GM18861 (cell line): Measurements from ENCODE around the gene PRR36.
A peak's percentile ranks its signal among the peaks of the same experiment; 100 is the strongest.
"Not testable (repeated sequence)": the region's sequence is repeated elsewhere in the genome, so short reads cannot be mapped to it uniquely, and the experiment has no call there.

Experiments used
- ATAC-seq: cut with Tn5 transposase; IDR thresholded peaks from one replicate; pipeline ENCODE4 v1.9.1; 2021; ENCODE audit not compliant: unreplicated experiment

The PRR36 gene

DNA sequence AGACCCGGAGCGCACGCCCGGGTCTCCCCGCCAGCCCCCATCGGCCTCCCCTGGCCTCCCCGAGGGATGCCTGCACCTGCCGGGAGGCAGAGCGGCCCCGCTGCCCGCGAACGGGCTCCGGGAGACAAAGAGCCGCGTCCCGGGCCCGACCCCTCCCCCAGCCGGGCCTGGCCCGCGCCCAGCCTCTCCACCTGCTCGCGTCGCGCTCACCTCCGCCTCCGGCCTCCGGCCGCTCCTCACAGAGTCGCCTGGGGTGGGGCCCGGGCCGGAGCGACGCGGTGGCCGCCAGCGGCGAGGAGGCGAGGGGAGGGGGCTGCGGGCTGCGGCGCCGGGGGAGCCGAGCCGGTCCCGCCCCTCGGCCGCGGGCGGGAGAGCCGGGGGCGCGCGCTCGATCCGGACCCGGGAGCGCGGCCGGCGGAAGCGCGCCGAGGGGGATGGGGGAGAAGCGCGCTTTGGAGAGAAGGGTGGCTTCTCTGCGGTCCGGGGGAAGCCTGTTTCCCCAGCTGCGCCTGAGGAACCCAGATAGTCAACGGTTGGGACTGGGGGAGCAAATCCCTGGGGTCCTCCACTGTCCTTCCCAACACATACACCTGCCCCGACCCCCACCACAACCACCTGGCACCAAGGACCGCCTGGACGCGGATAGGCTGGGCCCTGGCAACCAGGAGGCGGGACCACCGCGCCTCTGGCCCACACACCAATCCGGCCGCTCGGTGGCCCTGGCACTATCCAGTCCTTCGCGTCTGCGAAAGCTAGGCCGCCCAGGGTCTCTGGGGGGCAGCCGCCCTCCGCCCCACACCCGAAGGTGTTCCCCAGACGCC lies at the start of gene PRR36:
Gene PRR36, minus strand, starts transcription at position 315 of the 821 bp plus-strand sequence. CDS start 701 bp downstream, outside the sequence.
- no peak for ATAC-seq

GRCh38 chr19:7923295-7924191 lies 49.4 kb upstream of the PRR36 start:
- ATAC-seq: no peak

- no peak for ATAC-seq
Observed at GRCh38 chr19:7922836-7923195, 48.6 kb upstream of the PRR36 start.

DNA sequence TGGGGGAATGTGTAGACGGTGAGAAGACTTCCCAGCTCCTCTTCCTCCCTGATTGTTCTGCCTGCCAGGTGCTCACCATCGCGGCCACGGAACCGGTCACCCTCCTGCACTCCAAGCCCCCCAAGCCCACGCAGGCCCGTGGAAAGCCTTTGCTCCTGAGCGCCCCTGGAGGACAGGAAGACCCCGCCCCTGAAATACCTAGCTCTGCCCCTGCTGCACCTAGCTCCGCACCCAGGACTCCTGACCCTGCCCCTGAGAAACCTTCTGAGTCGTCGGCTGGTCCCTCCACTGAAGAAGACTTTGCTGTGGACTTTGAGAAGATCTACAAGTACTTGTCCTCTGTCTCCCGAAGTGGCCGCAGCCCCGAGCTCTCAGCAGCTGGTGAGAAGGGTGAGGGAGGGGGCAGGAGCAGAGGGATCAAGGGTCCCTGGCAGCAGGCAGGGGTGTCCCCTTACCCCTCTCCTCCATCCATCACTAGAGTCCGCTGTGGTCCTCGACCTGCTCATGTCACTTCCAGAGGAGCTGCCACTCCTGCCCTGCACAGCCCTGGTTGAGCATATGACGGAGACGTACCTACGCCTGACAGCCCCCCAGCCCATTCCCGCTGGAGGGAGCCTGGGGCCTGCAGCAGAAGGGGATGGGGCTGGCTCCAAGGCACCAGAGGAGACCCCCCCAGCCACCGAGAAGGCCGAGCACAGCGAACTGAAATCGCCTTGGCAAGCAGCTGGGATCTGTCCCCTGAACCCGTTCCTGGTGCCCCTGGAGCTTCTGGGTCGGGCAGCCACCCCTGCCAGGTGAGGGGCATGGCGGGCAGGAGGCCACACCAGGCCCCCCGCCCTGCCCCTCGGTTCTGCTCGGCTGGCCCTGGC lies 48.0 kb upstream of the PRR36 start:
- no peak for ATAC-seq

DNA sequence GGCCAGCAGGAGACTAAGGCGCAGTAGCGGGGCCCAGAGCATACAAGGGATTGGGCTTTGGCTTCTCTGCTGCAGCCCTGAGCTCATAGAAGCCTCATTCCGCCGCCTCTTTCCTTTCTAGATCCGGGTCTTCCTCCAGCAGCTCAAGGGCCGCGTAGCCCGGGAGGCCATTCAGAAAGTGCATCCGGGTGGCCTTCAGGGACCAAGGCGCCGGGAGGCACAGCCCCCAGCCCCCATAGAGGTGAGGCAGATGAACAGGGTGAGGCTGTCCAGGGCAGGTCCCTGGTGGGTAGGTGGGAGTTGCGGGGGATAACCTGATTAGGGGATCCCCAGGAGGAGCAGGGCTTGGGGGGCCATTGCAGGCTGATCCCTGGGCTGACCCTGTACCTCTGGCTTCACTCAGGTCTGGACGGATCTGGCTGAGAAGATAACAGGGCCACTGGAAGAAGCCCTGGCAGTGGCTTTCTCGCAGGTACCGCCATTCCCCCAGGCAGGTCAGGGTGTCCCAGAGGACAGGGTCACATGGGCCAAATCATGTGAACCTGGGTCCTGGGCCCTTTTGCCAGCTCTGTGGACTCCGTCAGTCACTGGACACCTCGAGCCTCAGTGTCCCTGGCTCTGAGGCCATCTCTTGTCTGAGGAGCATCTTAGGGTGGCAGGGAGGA lies 47.2 kb upstream of the PRR36 start:
- ATAC-seq: no peak

GRCh38 chr19:7920519-7921301 lies 46.5 kb upstream of the PRR36 start:
- ATAC-seq: peak; percentile 26

DNA sequence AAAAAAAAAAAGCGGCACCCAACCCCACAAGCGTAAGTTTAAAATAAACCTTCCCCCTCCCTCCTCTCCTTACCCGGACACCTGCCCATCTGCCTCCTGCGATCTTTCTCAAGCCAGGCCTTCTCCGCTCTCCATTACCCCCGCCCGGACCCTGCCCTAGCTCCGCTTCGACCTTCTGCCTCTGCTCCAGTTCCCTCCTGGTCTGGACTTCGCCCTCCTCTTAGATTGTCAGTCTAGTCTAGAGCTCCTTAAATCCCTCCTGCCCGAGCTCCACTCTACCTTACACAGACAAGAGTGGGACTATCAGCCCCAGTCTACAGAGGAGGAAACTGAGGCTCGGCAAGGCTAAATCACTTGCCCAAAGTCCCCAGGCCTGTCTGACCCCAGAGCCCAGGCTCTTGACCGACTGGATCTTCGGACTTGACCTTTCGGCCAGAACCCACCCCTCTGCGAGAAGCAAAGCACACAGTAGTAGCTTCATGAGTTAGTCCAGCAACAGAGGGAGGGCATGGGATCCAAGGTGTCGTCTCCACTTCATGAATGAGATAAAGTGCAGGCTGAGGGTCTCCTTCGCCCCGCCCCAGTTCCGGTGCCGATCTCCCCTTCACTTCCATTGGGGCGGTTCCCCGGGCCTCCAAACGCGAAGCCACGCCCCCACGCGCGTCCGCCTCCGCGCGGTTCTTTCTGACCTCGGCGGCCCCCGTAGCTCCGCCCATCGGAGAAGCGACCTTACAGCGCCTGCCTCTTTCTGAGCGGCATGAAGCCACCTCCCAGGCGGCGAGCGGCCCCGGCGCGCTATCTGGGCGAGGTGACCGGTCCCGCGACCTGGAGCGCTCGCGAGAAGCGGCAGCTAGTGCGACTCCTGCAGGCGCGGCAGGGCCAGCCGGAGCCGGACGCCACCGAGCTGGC lies 45.7 kb upstream of the PRR36 start, which contains the start of gene SNAPC2:
Gene SNAPC2, plus strand, starts transcription at position 729 of the 909 bp plus-strand sequence. Its CDS starts 29 bp downstream, at position 758.
- peak; percentile 54 for ATAC-seq

DNA sequence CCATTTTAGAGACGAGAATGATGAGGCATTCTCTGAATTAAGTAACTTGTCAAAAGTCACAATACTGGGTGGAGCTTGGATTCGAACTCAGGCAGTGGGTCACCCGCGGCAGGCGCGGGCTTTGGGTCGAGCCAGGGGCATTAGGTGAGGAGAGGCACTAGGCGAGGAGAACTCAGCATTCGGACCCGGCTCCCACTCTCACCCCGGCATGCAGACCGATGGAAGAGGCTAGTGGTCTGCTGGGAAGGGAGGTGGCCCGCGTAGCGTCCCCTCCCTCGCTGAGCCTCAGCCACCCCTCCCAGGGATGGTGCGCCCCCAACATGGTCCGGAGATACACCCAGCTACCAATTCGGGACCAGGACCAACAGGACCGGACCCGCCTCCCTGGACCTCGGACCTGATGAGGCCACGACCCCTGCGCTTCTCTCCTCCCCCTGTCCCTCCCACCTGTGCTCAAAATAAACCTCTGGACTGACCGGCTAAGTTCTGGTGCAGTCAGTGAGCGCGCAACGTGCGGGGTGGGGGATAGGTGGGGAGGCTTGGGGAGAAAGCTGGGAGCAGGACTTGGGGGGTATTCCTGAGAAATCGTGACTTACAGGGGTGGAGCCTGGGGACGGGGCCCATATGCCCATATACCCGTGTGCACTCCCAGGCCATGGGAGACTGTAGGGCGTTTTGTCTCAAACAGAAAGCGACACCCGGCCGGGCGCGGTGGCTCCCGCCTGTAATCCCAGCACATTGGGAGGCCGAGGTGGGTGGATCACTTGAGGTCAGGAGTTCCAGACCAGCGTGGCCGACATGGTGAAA lies 44.6 kb upstream of the PRR36 start:
- no peak for ATAC-seq

DNA sequence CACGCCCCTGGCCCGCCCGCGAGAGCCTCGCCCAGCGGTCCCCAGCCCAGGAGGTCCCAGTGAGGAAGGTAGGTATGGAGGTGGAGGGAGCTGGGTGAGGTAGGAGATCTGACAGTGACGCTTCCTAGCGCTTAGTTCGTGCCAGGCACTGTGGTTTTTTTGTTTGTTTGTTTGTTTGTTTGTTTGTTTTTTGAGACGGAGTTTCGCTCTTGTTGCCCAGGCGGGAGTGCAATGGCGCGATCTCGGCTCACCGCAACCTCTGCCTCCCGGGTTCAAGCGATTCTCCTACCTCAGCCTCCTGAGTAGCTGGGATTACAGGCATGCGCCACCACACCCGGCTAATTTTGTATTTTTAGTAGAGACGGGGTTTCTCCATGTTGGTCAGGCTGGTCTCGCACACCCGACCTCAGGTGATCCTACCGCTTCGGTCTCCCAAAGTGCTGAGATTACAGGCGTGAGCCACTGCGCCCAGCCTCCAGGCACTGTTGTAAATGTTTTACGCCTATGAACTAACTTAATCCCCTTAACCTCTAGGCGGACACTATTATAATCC lies 43.9 kb upstream of the PRR36 start:
- ATAC-seq: not testable (repeated sequence)

DNA sequence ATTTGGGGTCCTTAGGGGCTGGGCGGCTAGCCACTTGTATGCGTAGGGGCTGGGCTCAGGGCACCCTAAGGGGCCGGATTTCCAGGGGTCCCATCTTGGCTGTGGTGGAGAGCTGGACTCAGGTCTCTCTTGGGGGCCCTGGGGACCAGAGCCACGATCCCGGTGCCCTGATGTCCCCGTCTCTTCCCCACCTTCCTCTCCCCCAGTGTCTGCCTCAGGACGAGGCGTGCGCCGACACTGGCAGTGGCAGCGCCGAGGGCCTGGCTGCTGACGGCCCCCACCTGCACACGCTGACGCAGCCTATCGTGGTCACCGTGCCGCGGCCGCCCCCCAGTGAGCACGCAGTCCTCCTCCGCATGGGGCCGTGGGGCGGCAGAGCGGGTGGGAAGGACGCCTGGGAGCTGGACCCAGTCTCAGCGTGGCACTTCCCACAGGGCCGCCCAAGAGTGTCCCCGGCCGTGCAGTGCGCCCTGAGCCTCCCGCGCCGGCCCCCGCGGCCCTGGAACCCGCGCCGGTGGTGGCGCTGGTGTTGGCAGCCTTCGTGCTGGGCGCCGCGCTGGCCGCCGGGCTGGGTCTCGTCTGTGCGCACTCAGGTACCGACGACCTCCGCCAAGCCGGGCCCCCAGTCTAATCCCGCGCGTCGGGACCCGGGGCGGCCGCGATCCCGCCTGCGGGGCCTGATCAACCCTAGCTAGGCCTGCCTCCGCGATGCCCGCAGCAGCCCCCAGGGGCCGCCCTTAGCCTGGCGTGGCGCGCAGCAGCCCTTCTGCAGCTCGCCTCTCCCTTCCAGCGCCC lies 43.3 kb upstream of the PRR36 start:
- no peak for ATAC-seq

DNA sequence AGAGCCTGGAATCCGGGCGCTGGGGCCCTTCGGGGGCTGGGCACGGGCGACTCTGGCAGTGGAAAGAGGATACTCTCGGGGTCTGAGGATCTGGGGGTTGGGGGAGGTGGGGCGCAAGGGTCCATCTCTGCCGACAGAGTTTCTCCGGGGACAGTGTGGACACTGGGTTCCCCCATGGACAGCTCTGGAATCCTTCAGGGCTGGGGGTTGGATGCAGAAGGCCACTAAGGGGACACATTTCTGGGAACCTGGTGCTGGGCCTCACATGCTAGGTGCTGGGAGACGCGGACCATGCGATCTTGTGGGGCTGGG lies 42.7 kb upstream of the PRR36 start:
- no peak for ATAC-seq

DNA sequence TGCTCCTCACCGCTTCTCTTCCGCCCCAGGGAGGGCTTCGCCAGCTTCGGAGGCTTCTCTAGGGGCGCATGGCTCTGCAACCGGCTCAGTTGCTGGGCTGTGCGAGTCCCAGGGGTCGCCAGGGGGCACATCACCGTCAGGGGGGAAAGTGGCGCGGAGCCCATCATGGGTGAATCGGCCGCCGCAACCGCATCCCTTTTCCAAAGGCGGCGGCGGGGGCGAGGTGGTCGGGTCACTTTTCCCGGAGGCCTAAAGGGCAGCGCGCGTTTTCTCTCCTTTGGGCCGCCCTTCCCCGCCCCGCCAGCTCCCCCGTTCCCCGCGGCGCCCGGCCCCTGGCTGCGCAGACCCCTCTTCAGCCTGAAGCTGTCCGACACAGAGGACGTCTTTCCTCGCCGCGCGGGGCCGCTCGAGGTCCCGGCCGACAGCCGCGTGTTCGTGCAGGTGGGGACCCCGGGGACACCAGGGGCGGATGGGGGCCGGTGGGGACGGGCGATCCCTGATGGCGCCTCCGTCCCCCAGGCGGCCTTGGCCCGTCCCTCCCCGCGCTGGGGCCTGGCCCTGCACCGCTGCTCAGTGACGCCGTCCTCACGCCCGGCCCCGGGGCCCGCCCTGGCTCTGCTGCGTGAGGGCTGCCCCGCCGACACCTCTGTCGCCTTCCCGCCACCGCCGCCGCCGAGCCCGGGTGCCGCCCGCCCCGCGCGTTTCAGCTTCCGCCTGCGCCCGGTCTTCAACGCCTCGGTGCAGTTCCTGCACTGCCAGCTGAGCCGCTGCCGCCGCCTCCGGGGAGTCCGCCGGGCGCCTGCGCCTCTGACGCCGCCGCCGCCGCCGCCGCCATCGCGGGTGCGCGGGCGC lies 42.1 kb upstream of the PRR36 start:
- no peak for ATAC-seq

- ATAC-seq: no peak
Observed at GRCh38 chr19:7915250-7916102, 41.3 kb upstream of the PRR36 start.

DNA sequence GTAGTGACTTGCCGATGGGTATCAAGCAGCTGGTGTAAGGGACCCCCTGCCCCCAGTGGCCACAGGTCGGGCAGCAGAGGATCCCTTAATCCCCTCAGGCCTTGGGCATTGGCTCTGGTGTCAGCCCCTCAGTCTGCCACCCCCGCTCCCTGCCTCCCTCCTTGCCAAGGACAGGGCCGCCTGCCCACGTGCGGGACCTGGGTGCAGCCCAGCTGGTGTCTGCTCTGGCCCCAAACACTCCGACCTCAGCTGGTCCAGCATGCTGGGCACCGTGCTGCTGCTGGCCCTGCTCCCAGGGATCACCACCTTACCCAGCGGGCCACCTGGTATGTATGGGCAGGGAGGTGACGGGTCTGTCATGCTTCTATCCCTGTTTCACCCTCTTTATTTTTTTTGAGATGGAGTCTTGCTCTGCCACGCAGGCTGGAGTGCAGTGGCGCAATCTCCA lies 40.4 kb upstream of the PRR36 start, which contains the start of gene TGFBR3L:
Gene TGFBR3L, plus strand, starts transcription at position 233 of the 448 bp plus-strand sequence.
- no peak for ATAC-seq

DNA sequence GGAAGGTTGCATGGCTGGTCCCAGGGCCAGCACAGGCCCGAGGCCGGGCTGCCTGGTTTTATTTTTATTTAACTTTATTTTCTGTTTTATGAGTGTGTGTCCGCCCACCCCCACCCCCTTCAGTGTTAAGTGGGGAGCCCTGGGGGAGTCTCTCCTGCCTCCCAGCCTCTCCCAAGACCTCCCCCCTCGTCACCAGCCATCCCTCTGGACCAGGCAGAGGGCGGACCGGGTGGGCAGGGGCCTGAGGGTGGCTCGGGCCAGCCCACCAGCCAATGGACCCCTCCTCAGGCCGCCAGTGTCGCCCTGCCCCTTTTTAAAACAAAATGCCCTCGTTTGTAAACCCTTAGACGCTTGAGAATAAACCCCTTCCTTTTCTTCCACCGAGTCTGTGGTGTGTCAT lies 39.9 kb upstream of the PRR36 start:
- no peak for ATAC-seq
